MCF 10A (cell line): ENCODE data around the gene MAP2K5. TPM values are rescaled to one million over a fixed set of nuclear protein-coding genes. Genes with fewer than 3 reads are reported as not detected.

Experiments
- BruUV-seq: library from RNA; stranded (reverse); fragments of 400-500 nt; replicated peaks from 2 replicates; lab custom pipeline; 2021; lab: Mats Ljungman, UMichigan
- CTCF ChIA-PET: fragments of 300-600 bp; sonication (Branson Sonifier 250); formaldehyde crosslinking; extraction: SDS; loops from one replicate; lab custom pipeline; 2021; ENCODE audit warnings: antibody characterized with exemption, inconsistent platforms; lab: Yijun Ruan, JAX
- POLR2A ChIA-PET: fragments of 300-600, 350-650 bp; sonication (Branson Sonifier 250); formaldehyde crosslinking; extraction: SDS; loops from one replicate; lab custom pipeline; 2020; ENCODE audit warnings: antibody characterized with exemption, inconsistent platforms; lab: Yijun Ruan, JAX
- DNase-seq: peaks from one replicate; pipeline ENCODE4 v3.0.0-alpha.2; 2018; ENCODE audit not compliant: unreplicated experiment
- H3K27ac Mint-ChIP-seq: one replicate; pipeline ENCODE4 v1.8.0; 2022; ENCODE audit warnings: mild to moderate bottlenecking, low read depth, mixed read lengths; ENCODE audit not compliant: unreplicated experiment
- H3K27me3 Mint-ChIP-seq: one replicate; pipeline ENCODE4 v1.8.0; 2022; ENCODE audit warnings: mixed read lengths; ENCODE audit not compliant: insufficient read depth, unreplicated experiment
- H3K36me3 Mint-ChIP-seq: one replicate; pipeline ENCODE4 v1.8.0; 2022; ENCODE audit warnings: mild to moderate bottlenecking, moderate library complexity, mixed read lengths; ENCODE audit not compliant: insufficient read depth, unreplicated experiment
- H3K4me1 Mint-ChIP-seq: one replicate; pipeline ENCODE4 v1.8.0; 2022; ENCODE audit warnings: mixed read lengths; ENCODE audit not compliant: insufficient read depth, unreplicated experiment
- H3K4me3 Mint-ChIP-seq: one replicate; pipeline ENCODE4 v1.8.0; 2022; ENCODE audit warnings: mild to moderate bottlenecking, moderate library complexity, mixed read lengths; ENCODE audit not compliant: unreplicated experiment
- H3K9me3 Mint-ChIP-seq: one replicate; pipeline ENCODE4 v1.8.0; 2022; ENCODE audit warnings: mixed read lengths; ENCODE audit not compliant: unreplicated experiment
- intact Hi-C: fragments of 100-400 bp; cut with micrococcal nuclease; formaldehyde crosslinking; loops from 2 replicates; pipeline ENCODE4 v1.14.1; 2022
- total RNA-seq: library from RNA; stranded (reverse); gene quantifications from 2 replicates; pipeline ENCODE4 v1.2.3, GENCODE V29; 2022
- TF ChIP-seq, protein P1 (sequence below): fragments of 200-600 bp; IDR thresholded peaks from one replicate; pipeline ENCODE4 v1.8.0; 2022; ENCODE audit warnings: antibody characterized with exemption, mild to moderate bottlenecking; ENCODE audit not compliant: unreplicated experiment

Gene MAP2K5
- total RNA-seq, 1 experiment from 2014 or later: 24.4 TPM

DNA sequence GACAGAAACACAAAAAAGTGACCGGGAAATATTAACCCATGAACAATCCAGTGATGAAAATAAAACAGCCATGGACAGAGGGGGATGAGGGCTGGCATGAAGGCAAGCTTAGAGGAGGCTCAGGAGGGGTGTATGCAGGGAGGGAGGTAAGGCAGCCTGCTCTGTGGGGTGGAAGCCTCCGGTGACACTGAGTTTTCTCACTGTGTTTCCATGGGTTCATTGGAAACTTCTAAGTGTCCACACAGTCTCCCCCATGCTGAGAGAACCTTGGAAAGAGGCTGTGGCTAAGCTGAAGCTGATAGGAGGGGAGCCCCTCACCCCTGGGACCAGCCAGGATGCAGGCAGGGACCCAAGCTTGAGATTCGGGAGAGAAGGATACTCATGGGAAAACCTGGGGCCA is 276.0 kb downstream of the MAP2K5 start:
- TF ChIP-seq, protein P1, sequence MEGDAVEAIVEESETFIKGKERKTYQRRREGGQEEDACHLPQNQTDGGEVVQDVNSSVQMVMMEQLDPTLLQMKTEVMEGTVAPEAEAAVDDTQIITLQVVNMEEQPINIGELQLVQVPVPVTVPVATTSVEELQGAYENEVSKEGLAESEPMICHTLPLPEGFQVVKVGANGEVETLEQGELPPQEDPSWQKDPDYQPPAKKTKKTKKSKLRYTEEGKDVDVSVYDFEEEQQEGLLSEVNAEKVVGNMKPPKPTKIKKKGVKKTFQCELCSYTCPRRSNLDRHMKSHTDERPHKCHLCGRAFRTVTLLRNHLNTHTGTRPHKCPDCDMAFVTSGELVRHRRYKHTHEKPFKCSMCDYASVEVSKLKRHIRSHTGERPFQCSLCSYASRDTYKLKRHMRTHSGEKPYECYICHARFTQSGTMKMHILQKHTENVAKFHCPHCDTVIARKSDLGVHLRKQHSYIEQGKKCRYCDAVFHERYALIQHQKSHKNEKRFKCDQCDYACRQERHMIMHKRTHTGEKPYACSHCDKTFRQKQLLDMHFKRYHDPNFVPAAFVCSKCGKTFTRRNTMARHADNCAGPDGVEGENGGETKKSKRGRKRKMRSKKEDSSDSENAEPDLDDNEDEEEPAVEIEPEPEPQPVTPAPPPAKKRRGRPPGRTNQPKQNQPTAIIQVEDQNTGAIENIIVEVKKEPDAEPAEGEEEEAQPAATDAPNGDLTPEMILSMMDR: no peak
- intact Hi-C loops: no loop called here
- H3K27me3 Mint-ChIP-seq: peaks cover 34% of the 10 kb centered on the region
- ChIA-PET POLR2A (no interaction called here), CTCF (interaction anchor here (0.6 to 0.7 kb wide), 2 partner anchors 76 to 361 kb away, joined by 3 to 4 read pairs; no protein-coding TSS in a partner anchor)
- no peaks in the 10 kb centered on the region for H3K9me3 Mint-ChIP-seq
- BruUV-seq: no TSS peak
- no peak for DNase-seq
- no peaks in the 10 kb centered on the region for H3K36me3 Mint-ChIP-seq
- no peak overlapping the region for H3K4me3 Mint-ChIP-seq
- peaks cover 7% of the 10 kb centered on the region for H3K4me1 Mint-ChIP-seq
- no peak overlapping the region for H3K27ac Mint-ChIP-seq

DNA sequence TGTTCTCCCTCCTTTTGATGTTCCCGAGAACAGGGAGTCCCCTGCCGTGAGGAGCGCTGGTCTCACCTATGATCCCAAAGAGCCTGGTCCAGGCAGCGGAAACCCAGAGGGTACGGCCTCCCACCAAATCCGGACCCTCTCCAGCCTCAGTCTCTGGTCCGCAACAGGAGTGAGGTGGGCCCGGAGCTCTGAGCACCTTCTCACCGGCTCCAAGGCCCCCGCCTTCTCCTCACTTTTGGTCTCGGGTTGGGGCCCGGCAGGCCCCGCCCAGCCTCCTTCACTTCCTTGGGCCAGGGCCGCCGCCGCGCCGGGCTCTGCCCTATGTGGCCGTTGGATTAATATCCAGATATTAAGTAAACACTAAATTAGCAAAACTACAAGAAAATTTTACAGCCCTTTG is 277.1 kb downstream of the MAP2K5 start:
- Mint-ChIP-seq H3K27ac (no peak overlapping the region), H3K9me3 (no peaks in the 10 kb centered on the region), H3K36me3 (no peaks in the 10 kb centered on the region), H3K4me1 (peaks cover 12% of the 10 kb centered on the region), H3K4me3 (no peak overlapping the region), H3K27me3 (peaks cover 45% of the 10 kb centered on the region)
- ChIA-PET CTCF (interaction anchor here (0.6 kb wide), 1 partner anchor 16 kb away, joined by 4 read pairs; no protein-coding TSS in a partner anchor), POLR2A (no interaction called here)
- TF ChIP-seq, protein P1: no peak
- DNase-seq: no peak
- intact Hi-C loops: no loop called here
- BruUV-seq: no TSS peak

DNA sequence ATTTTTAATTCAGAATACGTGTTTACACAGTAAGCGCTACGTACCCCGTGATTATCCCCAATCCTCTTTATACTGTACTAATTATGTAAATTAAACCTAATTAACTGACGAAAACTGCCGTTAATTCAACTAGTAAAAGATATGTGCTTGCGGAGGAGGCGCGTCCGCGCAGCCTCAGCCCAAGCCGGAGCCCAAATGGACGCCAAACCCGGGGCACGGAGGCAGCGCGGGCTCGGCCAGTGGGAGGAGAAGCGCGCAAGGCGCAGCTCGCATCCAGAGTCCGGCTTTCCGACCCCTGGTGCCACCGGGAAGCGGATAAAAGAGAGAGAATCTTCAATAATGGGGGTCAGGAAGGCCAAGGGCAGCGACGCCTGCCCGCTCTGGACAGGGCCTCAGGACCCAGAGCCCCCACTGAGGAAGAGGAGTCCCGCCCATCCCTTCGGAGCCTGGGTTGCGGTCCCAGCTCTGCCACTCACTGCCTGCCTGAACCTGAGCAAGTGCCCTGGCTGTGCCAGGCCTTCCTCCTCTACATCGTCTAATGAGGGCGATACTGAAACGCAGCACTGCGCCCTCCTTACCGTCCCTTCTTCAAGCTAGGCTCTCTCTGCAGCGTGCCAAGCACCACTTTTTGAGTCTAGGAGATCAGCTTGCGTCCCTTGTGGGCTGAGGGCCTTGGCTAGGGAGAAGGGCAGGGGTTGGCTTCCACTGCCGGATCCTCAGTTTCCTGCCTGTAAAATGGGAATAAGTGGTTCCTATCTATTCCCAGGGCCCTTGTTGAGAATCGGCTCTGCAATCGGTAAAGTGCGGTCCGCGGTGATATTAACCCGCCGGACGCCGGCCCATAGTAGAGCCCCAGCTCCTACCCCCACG is 277.9 kb downstream of the MAP2K5 start:
- no TSS peak for BruUV-seq
- peaks cover 12% of the 10 kb centered on the region for H3K4me1 Mint-ChIP-seq
- intact Hi-C loops: no loop called here
- H3K9me3 Mint-ChIP-seq: no peaks in the 10 kb centered on the region
- no peak overlapping the region for H3K27ac Mint-ChIP-seq
- peaks cover 53% of the 10 kb centered on the region for H3K27me3 Mint-ChIP-seq
- TF ChIP-seq, protein P1: no peak
- ChIA-PET POLR2A (no interaction called here), CTCF (interaction anchor here (0.6 kb wide), 1 partner anchor 15 kb away, joined by 4 read pairs; no protein-coding TSS in a partner anchor)
- no peak overlapping the region for H3K4me3 Mint-ChIP-seq
- H3K36me3 Mint-ChIP-seq: no peaks in the 10 kb centered on the region
- no peak for DNase-seq

DNA sequence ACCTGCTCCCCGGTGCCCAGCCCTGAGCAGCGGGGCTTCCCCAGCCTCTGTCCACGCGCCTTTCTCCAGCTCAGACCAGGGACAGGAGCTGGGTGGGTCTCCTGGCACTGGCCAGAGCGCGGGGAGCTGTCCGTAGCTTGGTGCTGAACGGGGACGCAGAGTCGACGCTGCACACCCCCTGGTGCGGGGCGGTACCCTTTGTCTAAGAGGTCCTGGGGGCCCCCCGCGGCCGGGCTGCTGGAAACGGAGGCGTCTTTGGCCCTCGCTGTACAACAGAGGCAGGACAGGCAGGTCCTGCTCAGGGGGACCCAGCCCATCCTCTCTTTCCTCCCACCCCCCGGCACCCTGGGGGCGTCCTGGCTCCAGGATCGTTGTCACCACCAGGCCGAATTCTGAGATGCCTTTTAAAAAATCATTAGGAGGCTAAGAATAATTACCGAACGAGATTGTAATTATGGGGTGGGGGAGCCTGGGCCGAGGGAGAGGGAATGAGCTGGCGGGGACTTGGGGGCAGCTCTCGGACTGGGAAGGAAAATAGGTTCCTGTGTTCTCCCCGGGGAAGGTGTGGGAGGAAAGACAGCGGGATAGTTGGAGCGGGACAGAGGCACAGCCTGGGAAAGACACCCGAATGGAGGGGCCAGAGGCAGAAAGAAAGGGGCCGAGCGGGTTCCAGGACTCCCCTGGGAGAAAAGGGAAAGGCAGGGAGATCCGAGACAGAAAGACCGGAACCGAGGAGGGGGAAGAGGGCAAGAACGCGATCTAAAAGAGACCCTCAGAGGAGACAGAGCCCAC is 278.7 kb downstream of the MAP2K5 start:
- Mint-ChIP-seq H3K4me1 (peaks cover 12% of the 10 kb centered on the region), H3K27me3 (peaks cover 61% of the 10 kb centered on the region), H3K36me3 (no peaks in the 10 kb centered on the region), H3K9me3 (no peaks in the 10 kb centered on the region), H3K4me3 (no peak overlapping the region), H3K27ac (no peak overlapping the region)
- DNase-seq: peak; percentile 25
- no TSS peak for BruUV-seq
- POLR2A ChIA-PET: no interaction called here
- TF ChIP-seq, protein P1: no peak
- intact Hi-C loops: no loop called here
- CTCF ChIA-PET: interaction anchor here (0.7 kb wide), 1 partner anchor 308 kb away, joined by 3 read pairs; no protein-coding TSS in a partner anchor
